Liver (tissue), 3 donors: Measurements from ENCODE around the gene GNB1.

ENCODE experiments used
- ATF3 ChIP-seq: IDR thresholded peaks from 2 replicates; pipeline ENCODE4 v1.6.1; 2016; ENCODE audit warnings: antibody characterized with exemption
- EGR1 ChIP-seq, 2 donors: IDR thresholded peaks; 2 replicates each; pipeline ENCODE4 v1.6.1; 2016 to 2018; ENCODE audit warnings: antibody characterized with exemption in 2 of 2, low read depth in 2 of 2
- GABPA ChIP-seq, 2 donors: IDR thresholded peaks in 1 of 2; conservative IDR thresholded peaks in 1 of 2; 2 replicates each; pipeline ENCODE4 v1.6.1; 2016; ENCODE audit warnings: antibody characterized with exemption in 2 of 2, mild to moderate bottlenecking in 1 of 2, moderate library complexity in 1 of 2
- HNF4A ChIP-seq, 2 donors: conservative IDR thresholded peaks; 2 replicates each; pipeline ENCODE4 v1.6.1; 2016; ENCODE audit warnings: antibody characterized with exemption in 2 of 2, mild to moderate bottlenecking in 2 of 2
- JUND ChIP-seq, 2 donors: IDR thresholded peaks; 2 replicates each; pipeline ENCODE4 v1.6.1; 2016; ENCODE audit warnings: antibody characterized with exemption in 2 of 2
- RAD21 ChIP-seq, 2 donors: IDR thresholded peaks; 2 replicates each; pipeline ENCODE4 v1.6.1; 2016; ENCODE audit warnings: antibody characterized with exemption in 2 of 2, mild to moderate bottlenecking in 2 of 2
- REST ChIP-seq: IDR thresholded peaks from 2 replicates; pipeline ENCODE4 v1.6.1; 2016; ENCODE audit warnings: antibody characterized with exemption, mild to moderate bottlenecking
- SP1 ChIP-seq: IDR thresholded peaks from 2 replicates; pipeline ENCODE4 v1.6.1; 2018; ENCODE audit warnings: antibody characterized with exemption, mild to moderate bottlenecking
- TAF1 ChIP-seq: conservative IDR thresholded peaks from 2 replicates; pipeline ENCODE4 v1.6.1; 2016; ENCODE audit warnings: antibody characterized with exemption, mild to moderate bottlenecking
- YY1 ChIP-seq: IDR thresholded peaks from 2 replicates; pipeline ENCODE4 v1.6.1; 2016; ENCODE audit warnings: antibody characterized with exemption, mild to moderate bottlenecking
- ZBTB33 ChIP-seq: IDR thresholded peaks from 2 replicates; pipeline ENCODE4 v1.6.1; 2016; ENCODE audit warnings: antibody characterized with exemption
- TF ChIP-seq, protein P1 (sequence below): fragments of 150-350 bp; IDR thresholded peaks from 2 replicates; pipeline ENCODE4 v1.5.1; 2017; ENCODE audit warnings: improper control_type of control experiment, low read depth, low read length; ENCODE audit not compliant: missing input control
- TF ChIP-seq, protein P2 (sequence below): IDR thresholded peaks from 2 replicates; pipeline ENCODE4 v1.6.1; 2016; ENCODE audit warnings: antibody characterized with exemption
- donor health status: healthy.
- donor health status: healthy.

- TF ChIP-seq, protein P1, sequence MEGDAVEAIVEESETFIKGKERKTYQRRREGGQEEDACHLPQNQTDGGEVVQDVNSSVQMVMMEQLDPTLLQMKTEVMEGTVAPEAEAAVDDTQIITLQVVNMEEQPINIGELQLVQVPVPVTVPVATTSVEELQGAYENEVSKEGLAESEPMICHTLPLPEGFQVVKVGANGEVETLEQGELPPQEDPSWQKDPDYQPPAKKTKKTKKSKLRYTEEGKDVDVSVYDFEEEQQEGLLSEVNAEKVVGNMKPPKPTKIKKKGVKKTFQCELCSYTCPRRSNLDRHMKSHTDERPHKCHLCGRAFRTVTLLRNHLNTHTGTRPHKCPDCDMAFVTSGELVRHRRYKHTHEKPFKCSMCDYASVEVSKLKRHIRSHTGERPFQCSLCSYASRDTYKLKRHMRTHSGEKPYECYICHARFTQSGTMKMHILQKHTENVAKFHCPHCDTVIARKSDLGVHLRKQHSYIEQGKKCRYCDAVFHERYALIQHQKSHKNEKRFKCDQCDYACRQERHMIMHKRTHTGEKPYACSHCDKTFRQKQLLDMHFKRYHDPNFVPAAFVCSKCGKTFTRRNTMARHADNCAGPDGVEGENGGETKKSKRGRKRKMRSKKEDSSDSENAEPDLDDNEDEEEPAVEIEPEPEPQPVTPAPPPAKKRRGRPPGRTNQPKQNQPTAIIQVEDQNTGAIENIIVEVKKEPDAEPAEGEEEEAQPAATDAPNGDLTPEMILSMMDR, result peak; percentile 60
- TF ChIP-seq EGR1 (IDR thresholded peaks at IDR 0.05; ENCODE audit: low read depth in 2 of 2) (no peak), REST (no peak), HNF4A (conservative IDR thresholded peaks at IDR 0.05) (peak; percentile 19 to 32), TAF1 (no peak), JUND (IDR thresholded peaks at IDR 0.05) (no peak), RAD21 (IDR thresholded peaks at IDR 0.05) (peak; percentile 82 to 91), GABPA (IDR thresholded peaks at IDR 0.05 in 1 of 2, conservative IDR thresholded peaks at IDR 0.05 in 1 of 2) (no peak), YY1 (no peak), ATF3 (no peak), SP1 (no peak), ZBTB33 (no peak)
- TF ChIP-seq, protein P2, sequence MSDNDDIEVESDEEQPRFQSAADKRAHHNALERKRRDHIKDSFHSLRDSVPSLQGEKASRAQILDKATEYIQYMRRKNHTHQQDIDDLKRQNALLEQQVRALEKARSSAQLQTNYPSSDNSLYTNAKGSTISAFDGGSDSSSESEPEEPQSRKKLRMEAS, result no peak
These were observed 138.0 kb downstream of the GNB1 start for GRCh38 chr1:1752636-1753606.
